Gastrocnemius medialis (tissue), 4 donors: ENCODE data around the gene ROBO1.

Experiments used
- POLR2A ChIP-seq, 2 donors: fragments of 450-650 bp; IDR thresholded peaks; one replicate each; pipeline ENCODE4 v1.6.1; 2017; ENCODE audit warnings: antibody characterized with exemption in 2 of 2, mild to moderate bottlenecking in 2 of 2, moderate library complexity in 2 of 2
- TF ChIP-seq, protein P1 (sequence below), 5 experiments: fragments of 450-650 bp in 3 of 5; fragments of 200-600 bp in 2 of 5; sonication (generic) in 2 of 5; IDR thresholded peaks in 4 of 5; conservative IDR thresholded peaks in 1 of 5; 1 replicate in 4 of 5; 2 replicates in 1 of 5; pipeline ENCODE4 v1.5.1; 2016 to 2019; ENCODE audit warnings: antibody characterized with exemption in 5 of 5, mild to moderate bottlenecking in 3 of 5, moderate library complexity in 3 of 5

DNA sequence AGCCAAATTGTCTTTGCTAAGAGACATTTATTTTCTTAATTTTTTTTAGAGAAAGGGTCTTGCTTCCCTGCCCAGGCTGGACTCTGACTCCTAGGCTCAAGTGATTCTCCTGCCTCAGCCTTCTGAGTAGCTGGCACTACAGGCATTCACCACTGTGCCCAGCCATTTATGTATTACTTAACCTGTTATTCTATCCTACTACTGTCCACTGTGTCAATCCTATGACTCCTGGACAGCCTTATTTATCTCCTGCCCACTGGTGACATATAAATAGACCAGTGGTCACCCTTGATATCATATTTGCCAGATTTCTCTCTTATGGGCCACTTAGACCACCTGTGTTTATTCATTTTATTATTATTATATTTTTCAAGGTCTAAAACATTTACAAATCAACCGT, 161.4 kb downstream of the ROBO1 start:
- TF ChIP-seq, protein P1, sequence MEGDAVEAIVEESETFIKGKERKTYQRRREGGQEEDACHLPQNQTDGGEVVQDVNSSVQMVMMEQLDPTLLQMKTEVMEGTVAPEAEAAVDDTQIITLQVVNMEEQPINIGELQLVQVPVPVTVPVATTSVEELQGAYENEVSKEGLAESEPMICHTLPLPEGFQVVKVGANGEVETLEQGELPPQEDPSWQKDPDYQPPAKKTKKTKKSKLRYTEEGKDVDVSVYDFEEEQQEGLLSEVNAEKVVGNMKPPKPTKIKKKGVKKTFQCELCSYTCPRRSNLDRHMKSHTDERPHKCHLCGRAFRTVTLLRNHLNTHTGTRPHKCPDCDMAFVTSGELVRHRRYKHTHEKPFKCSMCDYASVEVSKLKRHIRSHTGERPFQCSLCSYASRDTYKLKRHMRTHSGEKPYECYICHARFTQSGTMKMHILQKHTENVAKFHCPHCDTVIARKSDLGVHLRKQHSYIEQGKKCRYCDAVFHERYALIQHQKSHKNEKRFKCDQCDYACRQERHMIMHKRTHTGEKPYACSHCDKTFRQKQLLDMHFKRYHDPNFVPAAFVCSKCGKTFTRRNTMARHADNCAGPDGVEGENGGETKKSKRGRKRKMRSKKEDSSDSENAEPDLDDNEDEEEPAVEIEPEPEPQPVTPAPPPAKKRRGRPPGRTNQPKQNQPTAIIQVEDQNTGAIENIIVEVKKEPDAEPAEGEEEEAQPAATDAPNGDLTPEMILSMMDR (IDR thresholded peaks at IDR 0.05 in 4 of 5, conservative IDR thresholded peaks at IDR 0.05 in 1 of 5): no peak
- TF ChIP-seq POLR2A (IDR thresholded peaks at IDR 0.05): no peak
